ENCODE data around the gene SIGLEC15. TPM values are rescaled to one million over a fixed set of nuclear protein-coding genes. Genes with fewer than 3 reads are reported as not detected.

Gene SIGLEC15
- total RNA-seq, 1 experiment from 2014 or later, result 0.13 TPM

DNA sequence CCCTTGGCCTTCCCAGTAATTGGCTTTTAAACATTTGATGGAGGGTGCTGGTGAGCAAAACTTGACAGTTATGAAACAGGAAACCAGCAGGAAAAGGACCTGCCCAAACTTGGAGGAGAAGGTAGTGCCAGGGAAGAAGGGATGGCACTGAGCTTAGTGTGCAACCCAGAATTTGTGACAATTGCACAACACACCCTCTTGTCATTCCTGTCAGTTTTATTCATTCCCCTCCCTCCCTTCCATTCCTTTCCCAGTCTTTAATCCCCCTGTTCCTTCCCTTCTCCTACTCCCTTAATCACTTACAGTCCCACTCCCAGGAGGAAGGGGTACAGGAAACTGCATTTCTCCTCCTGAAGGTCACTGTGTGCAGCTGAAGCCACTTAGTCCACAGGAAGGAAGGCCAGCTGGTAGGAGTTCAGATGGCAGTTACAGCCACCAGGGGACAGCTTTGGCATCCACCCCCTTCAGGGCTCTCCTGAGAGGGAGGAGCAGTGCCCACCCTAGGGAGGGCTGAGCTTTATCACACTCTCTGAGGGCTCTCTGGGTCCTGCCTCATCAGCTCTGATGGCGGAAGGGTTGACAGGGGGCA, 24.0 kb upstream of the SIGLEC15 start:
- Histone ChIP-seq H3T11ph (ENCODE audit: low read length) (no peak overlapping the region), H2BK12ac (ENCODE audit: insufficient read length, low read depth, low read length) (no peak overlapping the region), H3K14ac (ENCODE audit: insufficient read depth, low read length) (no peak overlapping the region), H4K20me1 (ENCODE audit: control insufficient read depth, insufficient read depth, insufficient read length) (no peaks in the 10 kb centered on the region), H3K56ac (ENCODE audit: insufficient read length, low read depth, low read length) (no peak overlapping the region), H2BK120ac (ENCODE audit: low read depth, low read length, poor library complexity, severe bottlenecking) (no peak overlapping the region), H3K79me2 (ENCODE audit: insufficient read depth, low read length) (no peaks in the 10 kb centered on the region), H3K4ac (ENCODE audit: low read depth, low read length) (no peak overlapping the region), H3K9me3 (ENCODE audit: control insufficient read depth, low read depth, low read length) (peaks cover 13% of the 10 kb centered on the region), H2AK5ac (ENCODE audit: insufficient read length, low read length) (no peak overlapping the region), H3K23me2 (ENCODE audit: insufficient read length, low read depth, low read length, poor library complexity, severe bottlenecking) (no peaks in the 10 kb centered on the region), H3K18ac (ENCODE audit: insufficient read length, low read depth, low read length) (no peak overlapping the region), H3K4me2 (ENCODE audit: insufficient read depth, insufficient read length, low read length) (no peak overlapping the region), H2BK20ac (ENCODE audit: low read depth, low read length, poor library complexity, severe bottlenecking) (no peak overlapping the region), H2BK5ac (ENCODE audit: insufficient read length, low read length) (no peak overlapping the region), H2AFZ (ENCODE audit: low read length) (no peak overlapping the region), H3K27ac (ENCODE audit: insufficient read length, low read depth, low read length) (no peak overlapping the region), H4K5ac (ENCODE audit: insufficient read length, low read depth, low read length) (no peak overlapping the region), H3K79me1 (ENCODE audit: insufficient read depth, low read depth, low read length, poor library complexity, severe bottlenecking) (no peaks in the 10 kb centered on the region), H3K27me3 (ENCODE audit: insufficient read depth, low read length) (no peaks in the 10 kb centered on the region), H3K4me1 (ENCODE audit: insufficient read depth, low read length) (no peaks in the 10 kb centered on the region; the same call in 1 of the 2 replicates), H3K9ac (ENCODE audit: extremely low read depth, insufficient read length, low read length) (no peak overlapping the region), H2BK15ac (ENCODE audit: low read depth, low read length) (no peak overlapping the region), H4K8ac (replicated peaks; ENCODE audit: insufficient read length, low read depth, low read length) (no peak overlapping the region), H4K91ac (ENCODE audit: insufficient read length, low read depth, low read length) (no peak overlapping the region), H3K23ac (ENCODE audit: insufficient read length, low read depth, low read length) (no peak overlapping the region)
- no peak for DNase-seq
- Mint-ChIP-seq H3K9me3 (peaks cover 59 to 63% of the 10 kb centered on the region in 2 experiments), H3K4me1 (peaks cover 3% of the 10 kb centered on the region in 2 experiments), H3K27ac (no peak overlapping the region), H3K27me3 (ENCODE audit: low read depth) (peaks cover 2% of the 10 kb centered on the region; the same call in 1 of the 2 replicates), H3K4me3 (no peak overlapping the region), H3K36me3 (ENCODE audit: insufficient read depth in 1 of 3, low read depth in 3 of 3) (peaks cover 18 to 55% (median 36%) of the 10 kb centered on the region in 3 experiments)
- no CpG with 5 or more reads among the region's 1 CpG for WGBS (ENCODE audit: extremely low coverage, insufficient read length, low lambda C conversion rate)
- TF ChIP-seq CTCF (conservative IDR thresholded peaks at IDR 0.05), result no peak

All from H9 (cell line).